GM18511 (cell line): ENCODE measurements around the gene ACBD6.

Experiments
- ATAC-seq: cut with Tn5 transposase; IDR thresholded peaks from one replicate; pipeline ENCODE4 v1.9.1; 2021; ENCODE audit warnings: mild to moderate bottlenecking, moderate library complexity; ENCODE audit not compliant: unreplicated experiment

The ACBD6 gene

GRCh38 chr1:180301135-180301742, 201.1 kb downstream of the ACBD6 start:
- ATAC-seq: no peak

GRCh38 chr1:180299479-180300221, 202.7 kb downstream of the ACBD6 start:
- no peak for ATAC-seq

DNA sequence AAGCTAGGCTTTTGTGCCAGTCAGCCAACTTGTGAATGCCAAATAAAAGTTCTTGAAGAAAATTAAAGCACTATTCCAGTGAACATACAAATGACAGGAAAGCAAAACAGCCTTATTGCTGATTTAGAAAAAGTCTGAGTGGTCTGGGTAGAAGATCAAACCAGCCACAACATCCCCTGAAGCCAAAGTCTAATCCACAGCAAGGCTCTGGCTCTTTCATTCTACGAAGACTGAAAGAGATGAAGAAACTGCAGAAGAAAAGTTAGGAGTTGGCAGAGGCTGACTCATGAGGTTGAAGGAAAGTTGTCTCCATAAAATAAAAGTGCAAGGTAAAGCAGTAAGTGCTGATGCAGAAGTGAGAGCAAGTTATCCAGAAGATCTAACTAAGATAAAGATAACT, 206.4 kb downstream of the ACBD6 start:
- ATAC-seq: no peak

DNA sequence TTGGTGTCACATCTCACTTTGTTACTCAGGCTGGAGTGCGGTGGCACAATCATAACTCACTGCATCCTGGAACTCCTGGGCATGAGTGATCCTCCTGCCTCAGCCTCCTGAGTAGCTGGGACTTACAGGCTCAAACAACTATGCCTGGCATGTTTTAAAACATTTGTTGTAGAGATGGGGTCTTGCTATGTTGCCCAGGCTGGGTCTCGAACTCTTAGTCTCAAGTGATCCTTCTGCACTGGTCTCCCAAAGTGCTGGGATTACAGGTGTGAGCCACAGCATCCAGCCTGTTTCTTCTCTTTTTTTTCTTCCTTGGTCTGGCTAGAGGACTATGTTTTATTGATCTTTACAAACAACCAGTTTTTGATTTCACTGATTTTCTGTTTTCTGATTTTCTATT, 207.7 kb downstream of the ACBD6 start:
- ATAC-seq: no peak

DNA sequence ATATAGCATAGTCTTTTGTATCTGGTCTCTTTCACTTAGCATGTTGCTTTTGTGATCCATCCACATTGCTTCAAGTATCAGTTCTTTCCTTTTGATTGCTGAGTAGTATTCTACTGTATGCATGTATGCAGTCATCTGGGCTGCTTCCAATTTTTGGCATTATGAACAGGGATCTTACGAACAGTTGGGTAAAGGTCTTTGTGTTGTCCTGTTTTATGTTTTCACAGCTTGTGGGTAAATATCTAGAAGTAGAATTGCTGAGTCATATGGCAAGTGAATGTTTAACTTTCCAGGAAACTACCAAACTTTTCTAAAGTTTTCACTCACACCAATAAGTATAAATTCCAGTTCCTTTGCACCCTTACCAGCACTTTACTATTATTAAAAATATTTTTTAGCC, 211.4 kb downstream of the ACBD6 start:
- no peak for ATAC-seq

- no peak for ATAC-seq
Measured at GRCh38 chr1:180290265-180291001, 211.9 kb downstream of the ACBD6 start.

DNA sequence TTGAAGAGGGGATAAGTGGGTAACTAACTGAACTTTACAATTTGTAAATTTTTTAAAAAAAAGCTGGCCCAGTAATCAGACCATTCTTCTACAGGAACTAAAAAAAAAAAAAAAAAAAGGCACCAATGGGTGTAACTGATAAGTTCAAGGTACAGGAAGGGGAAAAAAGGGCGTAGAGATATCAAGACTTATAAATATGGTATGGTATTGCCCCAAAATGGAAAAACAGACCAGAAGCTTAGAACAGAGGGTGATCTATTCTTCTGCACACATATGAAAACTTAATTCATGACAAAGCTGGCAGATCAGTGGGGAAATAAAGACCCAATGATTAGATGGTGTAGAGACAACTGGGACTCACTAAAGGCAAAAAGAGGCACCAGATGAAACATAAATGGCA, 213.4 kb downstream of the ACBD6 start:
- no peak for ATAC-seq

DNA sequence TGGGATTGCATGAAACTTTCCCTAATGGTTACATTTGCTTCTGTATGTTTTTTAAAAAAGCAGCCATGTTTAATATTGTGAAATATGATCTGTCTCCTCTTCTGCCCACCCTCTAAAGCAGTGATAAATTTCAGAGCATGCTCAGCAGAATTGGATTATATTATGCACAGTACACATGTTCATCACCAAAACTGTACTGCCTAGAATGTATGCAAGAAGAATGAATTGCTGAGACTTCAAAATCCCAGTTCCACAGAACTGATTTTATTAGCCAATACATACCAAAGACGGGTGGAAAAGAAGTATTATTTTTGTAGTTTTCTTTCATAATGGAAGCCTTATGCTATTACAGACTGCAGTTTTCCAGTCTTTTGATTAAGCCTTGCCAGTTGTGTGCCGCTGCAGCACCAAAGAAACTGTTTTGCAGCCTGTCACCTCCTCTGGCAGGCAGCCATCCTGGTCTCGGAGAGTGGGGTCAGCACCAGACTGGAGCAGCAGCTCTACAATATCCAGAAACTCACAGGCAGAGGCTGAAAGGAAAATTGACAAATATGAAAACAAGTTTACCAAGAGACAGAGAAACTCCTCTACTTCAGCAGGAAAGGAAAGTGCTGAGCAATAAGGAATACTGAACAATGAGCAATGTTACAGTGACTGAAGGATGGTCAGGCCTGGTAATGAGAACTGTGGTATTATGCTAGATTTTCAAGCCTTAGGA, 214.2 kb downstream of the ACBD6 start:
- no peak for ATAC-seq

GRCh38 chr1:180286417-180286816, 216.0 kb downstream of the ACBD6 start:
- no peak for ATAC-seq

GRCh38 chr1:180283098-180283497, 219.3 kb downstream of the ACBD6 start:
- ATAC-seq: no peak

DNA sequence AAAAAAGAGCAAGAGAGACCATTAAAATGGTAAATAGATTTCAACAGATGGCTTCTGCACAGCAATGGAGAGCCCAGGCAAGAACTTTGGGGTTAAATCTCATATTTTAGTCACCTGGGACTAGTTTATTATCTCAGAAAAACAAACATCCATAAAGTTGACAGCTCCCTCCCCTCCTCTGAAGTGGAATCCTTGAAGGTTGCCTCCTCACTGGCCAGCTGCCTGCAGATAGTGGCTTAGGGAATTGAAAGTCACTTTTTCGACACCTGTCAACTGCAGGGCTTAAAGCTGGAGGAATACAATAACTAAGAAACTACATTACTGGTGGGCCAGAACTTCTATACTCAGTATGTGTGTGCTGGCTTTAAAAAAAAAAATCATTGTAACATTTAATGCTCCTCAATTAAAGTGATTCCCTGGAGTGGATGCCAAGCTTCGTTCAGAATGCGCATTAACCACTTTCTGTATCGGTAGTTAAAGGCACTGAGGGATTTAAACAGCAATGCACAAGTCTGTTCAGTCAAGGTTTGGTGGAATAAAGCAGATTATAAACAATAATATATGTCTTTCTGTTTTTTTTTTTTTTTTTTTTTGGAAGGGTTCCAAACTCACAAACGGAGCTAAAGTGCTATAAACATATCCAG, 219.9 kb downstream of the ACBD6 start:
- no peak for ATAC-seq

DNA sequence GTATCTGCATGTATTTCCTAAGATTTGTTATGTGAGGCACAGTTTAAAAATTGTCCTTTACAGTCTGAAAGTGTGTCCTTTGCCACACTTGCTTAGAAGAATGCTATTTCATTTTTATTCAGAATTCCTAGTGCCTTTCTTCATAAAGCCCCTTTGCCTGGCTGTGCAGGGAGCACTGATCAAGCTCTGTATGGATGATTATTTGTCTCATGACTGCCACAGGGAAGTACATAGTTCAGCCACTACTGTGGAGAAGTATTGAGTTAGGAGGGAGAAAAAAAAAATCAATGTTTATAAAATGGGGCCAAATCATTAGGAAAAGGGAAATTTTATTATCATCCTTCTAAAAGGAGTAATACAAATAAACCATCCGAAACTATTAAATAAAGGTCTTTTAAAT, 220.9 kb downstream of the ACBD6 start:
- ATAC-seq: no peak

DNA sequence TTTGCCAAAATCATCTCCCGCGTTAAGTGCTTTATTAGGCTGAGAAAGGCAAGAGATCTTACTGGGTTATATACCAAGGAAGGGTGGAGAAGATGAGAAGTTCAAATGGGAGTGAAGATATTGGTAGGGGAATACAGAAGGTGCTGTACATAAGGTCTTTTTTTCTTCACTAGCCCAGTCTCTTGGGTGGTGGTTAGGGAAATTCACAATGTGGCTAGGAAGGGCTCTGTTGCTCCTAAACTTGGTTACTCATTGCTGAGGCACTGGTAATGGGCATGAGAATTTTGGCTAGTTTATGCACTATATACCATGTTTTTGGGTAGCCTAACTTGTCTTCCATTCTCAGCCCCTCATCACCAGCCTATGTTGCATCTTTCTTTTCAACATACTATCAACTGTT, 221.8 kb downstream of the ACBD6 start:
- peak; percentile 49 for ATAC-seq

GRCh38 chr1:180279651-180280050, 222.7 kb downstream of the ACBD6 start:
- ATAC-seq: no peak

DNA sequence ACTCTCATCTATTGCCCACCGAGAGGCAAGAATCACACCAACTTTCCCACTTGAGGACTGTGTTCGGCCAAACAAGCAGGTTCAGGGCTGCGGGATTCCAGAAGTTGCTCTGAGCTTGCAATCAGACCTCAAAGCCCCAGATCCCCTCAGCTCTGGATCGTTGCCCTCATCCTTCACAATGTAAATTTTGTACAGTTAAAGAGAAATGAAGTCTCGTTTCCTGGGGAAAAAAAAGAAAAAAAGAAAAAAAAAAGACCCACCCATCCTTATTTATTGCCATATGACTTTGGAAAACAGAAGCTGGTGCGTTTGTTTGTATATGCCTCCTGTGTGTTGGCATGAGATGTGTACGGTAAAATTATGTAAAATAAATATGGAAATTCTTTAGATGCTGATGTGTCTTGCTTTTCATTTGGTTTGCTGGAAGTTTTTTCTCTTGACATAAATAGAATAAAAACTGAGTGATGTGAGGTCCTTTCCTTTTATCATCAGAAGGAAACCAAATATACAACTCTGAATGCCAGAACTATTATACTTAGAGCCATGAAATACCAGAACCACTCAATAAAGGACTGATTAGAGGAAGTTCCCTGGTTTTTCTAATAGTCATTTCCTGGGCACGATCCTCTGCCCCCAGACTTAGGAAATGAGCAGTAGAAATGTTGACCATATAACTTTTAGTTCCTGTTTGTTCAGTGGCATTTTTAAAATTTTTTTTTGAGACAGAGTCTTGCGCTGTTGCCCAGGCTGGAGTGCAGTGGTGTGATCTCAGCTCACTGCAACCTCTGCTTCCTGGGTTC, 223.6 kb downstream of the ACBD6 start:
- no peak for ATAC-seq

DNA sequence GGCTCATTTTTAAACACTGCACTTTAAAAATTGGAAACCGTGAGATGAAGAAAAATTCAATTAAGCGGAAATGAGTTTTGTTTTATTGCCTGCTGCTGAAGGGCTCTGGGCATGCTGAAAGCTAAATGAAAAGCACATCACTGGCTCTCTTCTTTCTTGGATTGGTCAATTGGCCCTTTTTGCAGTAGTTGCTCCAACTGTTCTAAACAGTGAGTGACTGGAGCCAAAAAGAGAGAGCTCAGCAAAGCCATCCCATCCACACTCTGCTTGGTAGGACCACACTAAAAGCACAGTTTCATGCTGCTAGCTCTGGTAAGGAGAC, 224.2 kb downstream of the ACBD6 start:
- no peak for ATAC-seq

- ATAC-seq: no peak
Measured at GRCh38 chr1:180277476-180278193, 224.7 kb downstream of the ACBD6 start.

GRCh38 chr1:180275726-180276125, 226.7 kb downstream of the ACBD6 start:
- ATAC-seq: no peak

DNA sequence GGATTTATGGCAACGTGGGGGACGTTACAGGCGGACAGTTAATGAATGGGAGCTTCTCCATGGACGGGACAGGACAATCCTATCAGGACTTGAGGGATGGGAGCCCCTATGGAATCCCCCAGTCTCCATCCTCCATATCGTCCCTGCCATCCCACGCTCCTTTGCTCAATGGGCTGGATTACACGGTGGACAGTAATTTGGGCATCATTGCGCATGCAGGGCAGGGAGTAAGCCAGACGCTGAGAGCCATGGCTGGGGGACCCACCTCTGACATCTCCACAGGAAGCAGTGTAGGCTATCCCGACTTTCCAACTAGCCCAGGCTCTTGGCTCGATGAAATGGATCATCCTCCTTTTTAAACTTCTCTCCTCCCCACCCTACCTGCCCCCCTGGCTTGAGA, 228.2 kb downstream of the ACBD6 start:
- no peak for ATAC-seq

GRCh38 chr1:180273066-180273465, 229.3 kb downstream of the ACBD6 start:
- no peak for ATAC-seq
